SK-N-SH treated with all-trans-retinoic acid at 6 μM for 48 hours (cell line): ENCODE measurements around the gene MAP1S.

Experiments used
- ARNTL ChIP-seq: fragments of 450-650 bp; formaldehyde crosslinking; IDR thresholded peaks from 2 replicates; pipeline ENCODE4 v1.5.0; 2020; ENCODE audit warnings: low read depth, mild to moderate bottlenecking, moderate library complexity, borderline replicate concordance
- ESRRG ChIP-seq: fragments of 250-450 bp; sonication (Bioruptor Pico); IDR thresholded peaks from 2 replicates; pipeline ENCODE4 v1.6.1; 2021; ENCODE audit warnings: mild to moderate bottlenecking
- ISL1 ChIP-seq: fragments of 250-450 bp; sonication (Bioruptor Pico); IDR thresholded peaks from 2 replicates; pipeline ENCODE4 v2.1.2; 2022; ENCODE audit warnings: mild to moderate bottlenecking, moderate library complexity
- OSR1 ChIP-seq: fragments of 250-450 bp; sonication (Bioruptor Pico); IDR thresholded peaks from 2 replicates; pipeline ENCODE4 v1.8.0; 2022; ENCODE audit warnings: moderate library complexity, mild to moderate bottlenecking, inconsistent platforms
- RARB ChIP-seq: fragments of 250-450 bp; sonication (Bioruptor Pico); IDR thresholded peaks from 2 replicates; pipeline ENCODE4 v1.8.0; 2021; ENCODE audit warnings: mild to moderate bottlenecking, moderate library complexity
- SNAI2 ChIP-seq: fragments of 250-450 bp; sonication (Bioruptor Pico); IDR thresholded peaks from 2 replicates; pipeline ENCODE4 v1.5.0; 2020; ENCODE audit warnings: mild to moderate bottlenecking, moderate library complexity
- TOX ChIP-seq: fragments of 250-450 bp; sonication (Bioruptor Pico); IDR thresholded peaks from 2 replicates; pipeline ENCODE4 v1.8.0; 2021; ENCODE audit warnings: mild to moderate bottlenecking, moderate library complexity, borderline replicate concordance
- ZC3H10 ChIP-seq: fragments of 250-450 bp; sonication (Bioruptor Pico); IDR thresholded peaks from 2 replicates; pipeline ENCODE4 v1.5.1; 2021; ENCODE audit warnings: mild to moderate bottlenecking, moderate library complexity
- ZFP30 ChIP-seq: fragments of 450-650 bp; formaldehyde crosslinking; IDR thresholded peaks from 2 replicates; pipeline ENCODE4 v1.5.0; 2022; ENCODE audit warnings: mild to moderate bottlenecking, moderate library complexity
- TF ChIP-seq, protein P1 (sequence below): fragments of 250-450 bp; sonication (Bioruptor Pico); IDR thresholded peaks from 2 replicates; pipeline ENCODE4 v1.5.1; 2021; ENCODE audit warnings: mild to moderate bottlenecking, moderate library complexity
- TF ChIP-seq, protein P2 (sequence below): fragments of 250-450 bp; sonication (Bioruptor Pico); IDR thresholded peaks from 2 replicates; pipeline ENCODE4 v1.8.0; 2020; ENCODE audit warnings: mild to moderate bottlenecking, moderate library complexity, borderline replicate concordance

DNA sequence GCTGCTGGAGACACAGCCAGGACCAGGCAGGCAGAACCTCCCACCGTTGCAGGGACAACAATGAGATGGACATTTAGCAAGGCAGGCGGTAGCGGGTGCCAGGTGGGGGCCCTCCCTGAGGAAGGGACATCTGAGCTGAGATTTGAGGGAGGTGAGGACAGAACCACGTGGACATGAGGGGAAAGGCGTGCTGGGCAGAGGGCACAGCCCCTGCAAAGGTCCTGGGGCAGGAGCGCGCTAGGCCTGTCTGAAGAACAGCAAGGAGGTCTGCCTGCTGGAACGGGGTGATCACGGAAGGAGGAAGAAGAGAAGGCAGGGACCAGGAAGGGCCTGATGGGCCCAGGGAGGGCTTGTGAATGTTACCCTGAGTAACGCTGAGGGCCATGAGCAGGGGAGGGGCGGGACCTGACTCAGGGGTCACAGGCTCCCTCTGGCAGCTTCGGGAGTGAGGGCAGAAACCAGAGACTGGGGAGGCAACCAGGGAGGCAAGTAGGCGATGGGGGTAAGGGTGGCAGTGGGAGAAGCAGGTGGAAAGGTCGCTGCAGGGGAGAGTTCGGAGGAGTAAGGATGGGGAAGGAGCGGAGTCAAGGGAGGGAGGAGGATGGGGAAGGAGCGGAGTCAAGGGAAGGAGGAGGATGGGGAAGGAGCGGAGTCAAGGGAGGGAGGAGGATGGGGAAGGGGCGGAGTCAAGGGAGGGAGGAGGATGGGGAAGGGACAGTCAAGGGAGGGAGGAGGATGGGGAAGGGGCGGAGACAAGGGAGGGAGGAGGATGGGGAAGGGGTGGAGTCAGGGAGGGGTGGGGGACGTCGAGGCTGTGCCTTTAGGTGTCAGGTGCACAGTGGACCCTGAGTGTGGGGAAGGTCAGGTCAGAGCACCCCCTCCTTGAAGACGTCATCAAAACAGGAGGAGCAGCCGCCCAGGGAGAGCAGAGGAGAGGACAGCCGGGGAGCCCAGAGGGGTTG lies 60.0 kb downstream of the MAP1S start:
- TF ChIP-seq ARNTL (no peak), ISL1 (CRISPR knock-in tag) (no peak), OSR1 (CRISPR knock-in tag) (no peak), SNAI2 (CRISPR knock-in tag) (no peak), ZC3H10 (CRISPR knock-in tag) (no peak), ZFP30 (CRISPR knock-in tag) (no peak), RARB (CRISPR knock-in tag) (no peak), TOX (CRISPR knock-in tag) (no peak), ESRRG (CRISPR knock-in tag) (no peak)
- TF ChIP-seq, protein P1, sequence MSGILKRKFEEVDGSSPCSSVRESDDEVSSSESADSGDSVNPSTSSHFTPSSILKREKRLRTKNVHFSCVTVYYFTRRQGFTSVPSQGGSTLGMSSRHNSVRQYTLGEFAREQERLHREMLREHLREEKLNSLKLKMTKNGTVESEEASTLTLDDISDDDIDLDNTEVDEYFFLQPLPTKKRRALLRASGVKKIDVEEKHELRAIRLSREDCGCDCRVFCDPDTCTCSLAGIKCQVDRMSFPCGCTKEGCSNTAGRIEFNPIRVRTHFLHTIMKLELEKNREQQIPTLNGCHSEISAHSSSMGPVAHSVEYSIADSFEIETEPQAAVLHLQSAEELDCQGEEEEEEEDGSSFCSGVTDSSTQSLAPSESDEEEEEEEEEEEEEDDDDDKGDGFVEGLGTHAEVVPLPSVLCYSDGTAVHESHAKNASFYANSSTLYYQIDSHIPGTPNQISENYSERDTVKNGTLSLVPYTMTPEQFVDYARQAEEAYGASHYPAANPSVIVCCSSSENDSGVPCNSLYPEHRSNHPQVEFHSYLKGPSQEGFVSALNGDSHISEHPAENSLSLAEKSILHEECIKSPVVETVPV (CRISPR knock-in tag), result no peak
- TF ChIP-seq, protein P2, sequence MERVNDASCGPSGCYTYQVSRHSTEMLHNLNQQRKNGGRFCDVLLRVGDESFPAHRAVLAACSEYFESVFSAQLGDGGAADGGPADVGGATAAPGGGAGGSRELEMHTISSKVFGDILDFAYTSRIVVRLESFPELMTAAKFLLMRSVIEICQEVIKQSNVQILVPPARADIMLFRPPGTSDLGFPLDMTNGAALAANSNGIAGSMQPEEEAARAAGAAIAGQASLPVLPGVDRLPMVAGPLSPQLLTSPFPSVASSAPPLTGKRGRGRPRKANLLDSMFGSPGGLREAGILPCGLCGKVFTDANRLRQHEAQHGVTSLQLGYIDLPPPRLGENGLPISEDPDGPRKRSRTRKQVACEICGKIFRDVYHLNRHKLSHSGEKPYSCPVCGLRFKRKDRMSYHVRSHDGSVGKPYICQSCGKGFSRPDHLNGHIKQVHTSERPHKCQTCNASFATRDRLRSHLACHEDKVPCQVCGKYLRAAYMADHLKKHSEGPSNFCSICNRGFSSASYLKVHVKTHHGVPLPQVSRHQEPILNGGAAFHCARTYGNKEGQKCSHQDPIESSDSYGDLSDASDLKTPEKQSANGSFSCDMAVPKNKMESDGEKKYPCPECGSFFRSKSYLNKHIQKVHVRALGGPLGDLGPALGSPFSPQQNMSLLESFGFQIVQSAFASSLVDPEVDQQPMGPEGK (CRISPR knock-in tag), result no peak
